ENCODE measurements around the gene BBOF1.

GRCh38 chr14:74062809-74063150 is 43.6 kb downstream of the BBOF1 start:
- no peak for TF ChIP-seq CTCF (IDR thresholded peaks at IDR 0.05)
- TF ChIP-seq EP300 (IDR thresholded peaks at IDR 0.05; ENCODE audit: low read depth) = no peak
- TF ChIP-seq POLR2A (IDR thresholded peaks at IDR 0.05) = no peak
